ENCODE data around the gene CPLANE2. TPM values are rescaled to one million over a fixed set of nuclear protein-coding genes. Genes with fewer than 3 reads are reported as not detected.

CPLANE2 gene
- total and polyA plus RNA-seq, 2 of the 4 experiments (the other 2 are of a cell fraction), result 3.2 to 5.8 TPM

- H3K18ac ChIP-seq (ENCODE audit: low read depth, low read length), result no peak overlapping the region
- H3K79me1 ChIP-seq (ENCODE audit: low read depth in 1 of 2, low read length in 2 of 2), result no peaks in the 10 kb centered on the region
- no peak overlapping the region for H2BK20ac ChIP-seq (ENCODE audit: low read depth, low read length)
- H2BK120ac ChIP-seq (ENCODE audit: low read depth, low read length), result no peak overlapping the region
- H3K4me3 ChIP-seq (ENCODE audit: insufficient read depth, low read depth, low read length), result no peak overlapping the region
- ChIA-PET CTCF (interaction anchor here (0.7 kb wide), 1 partner anchor 14 kb away, joined by 3 read pairs; no protein-coding TSS in a partner anchor), POLR2A (ENCODE audit: unreplicated experiment) (no interaction called here)
- no peak overlapping the region for H3K9ac ChIP-seq (ENCODE audit: low read depth, low read length)
- BruUV-seq (replicated peaks), result no TSS peak
- no peaks in the 10 kb centered on the region for H4K20me1 ChIP-seq (ENCODE audit: insufficient read depth, low read length)
- H2BK5ac ChIP-seq (ENCODE audit: low read depth, low read length, poor library complexity, severe bottlenecking), result no peak overlapping the region
- no peak for TF ChIP-seq RFX5 (IDR thresholded peaks at IDR 0.05; ENCODE audit: low read depth, low read length)
- TF ChIP-seq CTCF (conservative IDR thresholded peaks at IDR 0.05; ENCODE audit: low read depth, low read length), result no peak
- TF ChIP-seq MAFK (IDR thresholded peaks at IDR 0.05; ENCODE audit: low read depth, low read length), result no peak
- no peak for TF ChIP-seq RAD21 (IDR thresholded peaks at IDR 0.05; ENCODE audit: low read length)
- TF ChIP-seq POLR2A (IDR thresholded peaks at IDR 0.05; ENCODE audit: low read depth, low read length), result no peak
- no peak for TF ChIP-seq MXI1 (IDR thresholded peaks at IDR 0.05; ENCODE audit: borderline replicate concordance, low read depth, low read length)
- TF ChIP-seq USF2 (IDR thresholded peaks at IDR 0.05; ENCODE audit: low read depth, low read length), result no peak
- TF ChIP-seq NFE2L2 (IDR thresholded peaks at IDR 0.05; ENCODE audit: low read depth, low read length), result no peak
- TF ChIP-seq SMC3 (IDR thresholded peaks at IDR 0.05; ENCODE audit: low read depth, low read length), result no peak
- no peak for TF ChIP-seq RCOR1 (IDR thresholded peaks at IDR 0.05; ENCODE audit: insufficient replicate concordance, low read length)
- no peak for TF ChIP-seq CEBPB (IDR thresholded peaks at IDR 0.05; ENCODE audit: low read depth, low read length)
- no peak for TF ChIP-seq ELK1 (IDR thresholded peaks at IDR 0.05; ENCODE audit: borderline replicate concordance, low read depth, low read length)
- TF ChIP-seq FOS (IDR thresholded peaks at IDR 0.05; ENCODE audit: low read depth, low read length), result no peak
- no peak for TF ChIP-seq BHLHE40 (IDR thresholded peaks at IDR 0.05; ENCODE audit: low read depth, low read length)
- no peak for TF ChIP-seq MAZ (IDR thresholded peaks at IDR 0.05; ENCODE audit: borderline replicate concordance, low read depth, low read length)
- no peak for TF ChIP-seq CHD1 (IDR thresholded peaks at IDR 0.05; ENCODE audit: low read depth, low read length)
- no peak overlapping the region for H3K4ac ChIP-seq (ENCODE audit: low read depth, low read length)
- no peak overlapping the region for H3K4me2 ChIP-seq (ENCODE audit: low read depth, low read length)
- H2AK5ac ChIP-seq (ENCODE audit: low read depth, low read length), result no peak overlapping the region
- in situ Hi-C loops (cut with MboI; ENCODE audit: low sequenced_read_pairs), result no loop called here
- WGBS, 2 experiments (ENCODE audit: extremely low coverage in 2 of 2, insufficient read length in 1 of 2), result 92 to 100% methylated on average over 1 of the region's 1 CpG
- H4K91ac ChIP-seq (ENCODE audit: insufficient read depth, low read depth, low read length), result no peak overlapping the region
- no peaks in the 10 kb centered on the region for H3K4me1 ChIP-seq (ENCODE audit: control insufficient read depth, insufficient read depth, low read length)
- H3K27me3 ChIP-seq (ENCODE audit: control insufficient read depth, insufficient read depth, low read length), result peaks cover 17% of the 10 kb centered on the region
- dilution Hi-C loops (cut with HindIII; ENCODE audit: low sequenced_read_pairs, unreplicated experiment), result no loop called here
- H3K56ac ChIP-seq (ENCODE audit: extremely low read depth, insufficient read depth, low read length), result no peak overlapping the region
- H4K5ac ChIP-seq (ENCODE audit: low read depth, low read length), result no peak overlapping the region
- H3K27ac ChIP-seq (ENCODE audit: insufficient read depth, low read length), result no peak overlapping the region
- H2AFZ ChIP-seq (replicated peaks; ENCODE audit: low read length, poor library complexity), result no peak overlapping the region
- peaks cover 5% of the 10 kb centered on the region; the same call in 1 of the 2 replicates for H3K9me3 ChIP-seq (ENCODE audit: control insufficient read depth, insufficient read depth, low read length)
- no peak overlapping the region for H2BK15ac ChIP-seq (ENCODE audit: low read depth, low read length)
- H3K36me3 ChIP-seq (ENCODE audit: control insufficient read depth, insufficient read depth, low read length), result no peaks in the 10 kb centered on the region
- H3K9me1 ChIP-seq (ENCODE audit: insufficient read depth, low read length), result 0 out of 2 replicates have a peak, but pooled peaks cover 2% of the 10 kb centered on the region
- ATAC-seq (ENCODE audit: low read depth), result no peak
- H4K8ac ChIP-seq (ENCODE audit: low read depth in 2 of 2, low read length in 2 of 2), result no peak overlapping the region
- intact Hi-C loops (cut with micrococcal nuclease), result no loop called here
- H3K23ac ChIP-seq (ENCODE audit: low read depth, low read length), result no peak overlapping the region
- DNase-seq, result no peak
- H3K14ac ChIP-seq (replicated peaks; ENCODE audit: low read depth, low read length), result no peak overlapping the region
- H2AK9ac ChIP-seq (replicated peaks; ENCODE audit: low read depth, low read length, poor library complexity), result no peak overlapping the region
Observed at GRCh38 chr1:16221499-16221898, 15.5 kb downstream of the CPLANE2 start.

All from IMR-90 (cell line).